Testis (tissue), 3 donors: ENCODE measurements around the gene IWS1. TPM values are rescaled to one million over a fixed set of nuclear protein-coding genes. Genes with fewer than 3 reads are reported as not detected.

ENCODE experiments used
- DNase-seq: peaks from one replicate; pipeline ENCODE4 v3.0.0-alpha.2; 2019
- H3K27ac ChIP-seq, 2 donors: fragments of 200-600 bp; sonication (generic); one replicate each; pipeline ENCODE4 v1.5.1; 2019
- H3K27me3 ChIP-seq: fragments of 200-600 bp; sonication (generic); one replicate; pipeline ENCODE4 v1.5.1; 2019
- H3K36me3 ChIP-seq: fragments of 200-600 bp; sonication (generic); one replicate; pipeline ENCODE4 v1.5.1; 2017; ENCODE audit warnings: low read depth; ENCODE audit errors: missing control alignments
- H3K4me1 ChIP-seq: fragments of 200-600 bp; sonication (generic); one replicate; pipeline ENCODE4 v1.5.1; 2019
- H3K4me3 ChIP-seq, 2 donors: fragments of 200-600 bp; sonication (generic); one replicate each; pipeline ENCODE4 v1.5.1; 2017 to 2019
- H3K9me3 ChIP-seq: fragments of 200-600 bp; sonication (generic); one replicate; pipeline ENCODE4 v1.5.1; 2017
- POLR2A ChIP-seq: fragments of 450-650 bp; IDR thresholded peaks from one replicate; pipeline ENCODE4 v1.6.1; 2017; ENCODE audit warnings: antibody characterized with exemption, mild to moderate bottlenecking, moderate library complexity
- WGBS, 2 donors: methylation state at CpG; one replicate each; pipeline ENCODE4 v1.1.5; 2018; 5-methylcytosine and 5-hydroxymethylcytosine counted together
- intact Hi-C: fragments of 100-400 bp; cut with DNase I; formaldehyde crosslinking; loops from one replicate; pipeline ENCODE4 v1.15.1; 2023; ENCODE audit warnings: low total_unique reads
- polyA plus RNA-seq: library from polyadenylated mRNA; stranded (reverse); fragments of 350-450 nt; fragmentation: Illumina TruSeq; extraction: RNeasy Lipid Tissue Mini Kit (QIAGEN cat#74804); gene quantifications from one replicate; pipeline ENCODE4 v1.2.3, GENCODE V29; 2014; ENCODE audit warnings: low read depth, low replicate concordance; ENCODE audit not compliant: insufficient read depth
- total RNA-seq, 2 donors: library from RNA; depleted of rRNA; stranded (reverse); fragments of >200 nt; gene quantifications; one replicate each; pipeline ENCODE4 v1.2.3, GENCODE V29; 2016
- TF ChIP-seq, protein P1 (sequence below), 3 experiments: fragments of 450-650 bp in 2 of 3; fragments of 200-600 bp in 1 of 3; sonication (generic) in 1 of 3; IDR thresholded peaks; one replicate each; pipeline ENCODE4 v1.5.1; 2016 to 2019; ENCODE audit warnings: antibody characterized with exemption in 3 of 3, mild to moderate bottlenecking in 2 of 3, moderate library complexity in 1 of 3

Gene IWS1
- total and polyA plus RNA-seq, 3 donors from 2014 or later: 33.7 to 52.7 (median 39.6) TPM

DNA sequence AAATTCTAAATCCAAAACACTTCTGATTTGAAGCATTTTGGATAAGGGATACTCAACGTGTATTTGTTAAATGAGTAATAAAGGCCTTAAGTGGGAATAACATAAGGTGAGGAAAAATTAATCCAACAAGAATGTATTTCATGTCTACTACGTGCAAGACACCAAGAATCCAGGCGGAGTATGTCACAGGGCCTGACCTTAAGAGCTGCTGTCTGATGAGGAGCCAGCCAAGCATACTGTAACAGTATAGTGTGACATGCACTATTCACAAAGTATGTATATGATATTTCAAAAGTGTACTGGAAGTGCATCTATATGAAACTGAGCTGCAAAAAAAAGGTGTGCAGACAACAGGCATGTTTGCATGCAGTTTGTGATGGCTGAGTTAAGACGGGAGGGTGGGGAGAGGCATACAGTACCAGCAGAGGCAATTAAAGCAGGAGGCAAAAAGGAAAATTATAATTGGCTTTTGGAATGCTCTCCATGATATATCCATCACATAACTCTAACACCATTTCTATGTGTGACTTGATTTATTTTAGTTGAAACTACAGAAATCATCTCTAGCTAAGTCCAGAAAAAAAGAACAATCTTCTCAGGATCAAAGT is 18.2 kb downstream of the IWS1 start:
- no peak for DNase-seq
- Histone ChIP-seq H3K9me3 (no peaks in the 10 kb centered on the region), H3K27ac (no peak overlapping the region), H3K27me3 (no peaks in the 10 kb centered on the region), H3K4me3 (no peak overlapping the region), H3K4me1 (peaks cover 22% of the 10 kb centered on the region), H3K36me3 (no peaks in the 10 kb centered on the region)
- intact Hi-C loops: no loop called here
- TF ChIP-seq, protein P1, sequence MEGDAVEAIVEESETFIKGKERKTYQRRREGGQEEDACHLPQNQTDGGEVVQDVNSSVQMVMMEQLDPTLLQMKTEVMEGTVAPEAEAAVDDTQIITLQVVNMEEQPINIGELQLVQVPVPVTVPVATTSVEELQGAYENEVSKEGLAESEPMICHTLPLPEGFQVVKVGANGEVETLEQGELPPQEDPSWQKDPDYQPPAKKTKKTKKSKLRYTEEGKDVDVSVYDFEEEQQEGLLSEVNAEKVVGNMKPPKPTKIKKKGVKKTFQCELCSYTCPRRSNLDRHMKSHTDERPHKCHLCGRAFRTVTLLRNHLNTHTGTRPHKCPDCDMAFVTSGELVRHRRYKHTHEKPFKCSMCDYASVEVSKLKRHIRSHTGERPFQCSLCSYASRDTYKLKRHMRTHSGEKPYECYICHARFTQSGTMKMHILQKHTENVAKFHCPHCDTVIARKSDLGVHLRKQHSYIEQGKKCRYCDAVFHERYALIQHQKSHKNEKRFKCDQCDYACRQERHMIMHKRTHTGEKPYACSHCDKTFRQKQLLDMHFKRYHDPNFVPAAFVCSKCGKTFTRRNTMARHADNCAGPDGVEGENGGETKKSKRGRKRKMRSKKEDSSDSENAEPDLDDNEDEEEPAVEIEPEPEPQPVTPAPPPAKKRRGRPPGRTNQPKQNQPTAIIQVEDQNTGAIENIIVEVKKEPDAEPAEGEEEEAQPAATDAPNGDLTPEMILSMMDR (IDR thresholded peaks at IDR 0.05): no peak
- no peak for TF ChIP-seq POLR2A
- WGBS, 2 donors: 74 to 82% methylated on average over 4 of the region's 4 CpGs

DNA sequence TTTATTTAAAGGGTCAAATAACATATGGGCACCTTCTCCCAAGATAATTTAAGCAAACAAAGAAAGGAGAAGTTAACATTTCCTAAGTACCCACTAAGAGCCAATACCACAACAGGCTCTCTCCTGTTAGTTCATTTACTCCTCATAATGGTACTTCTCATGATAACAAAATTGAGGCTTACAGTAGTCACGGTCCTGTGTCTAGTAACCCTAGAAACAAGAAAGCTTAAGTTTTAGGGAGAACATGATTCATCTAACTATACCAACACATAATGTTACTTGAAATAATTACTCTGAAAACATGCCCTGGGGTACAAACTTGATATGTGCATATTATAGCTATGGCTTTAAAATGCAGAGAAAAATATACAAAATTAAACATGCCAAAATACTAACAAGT is 19.8 kb downstream of the IWS1 start:
- Histone ChIP-seq H3K9me3 (no peaks in the 10 kb centered on the region), H3K36me3 (no peaks in the 10 kb centered on the region), H3K4me3 (no peak overlapping the region), H3K4me1 (peaks cover 22% of the 10 kb centered on the region), H3K27ac (no peak overlapping the region), H3K27me3 (no peaks in the 10 kb centered on the region)
- WGBS, 2 donors: 73 to 77% methylated on average over 1 of the region's 1 CpG
- no peak for DNase-seq
- TF ChIP-seq POLR2A: no peak
- TF ChIP-seq, protein P1 (IDR thresholded peaks at IDR 0.05): no peak
- intact Hi-C loops: no loop called here

DNA sequence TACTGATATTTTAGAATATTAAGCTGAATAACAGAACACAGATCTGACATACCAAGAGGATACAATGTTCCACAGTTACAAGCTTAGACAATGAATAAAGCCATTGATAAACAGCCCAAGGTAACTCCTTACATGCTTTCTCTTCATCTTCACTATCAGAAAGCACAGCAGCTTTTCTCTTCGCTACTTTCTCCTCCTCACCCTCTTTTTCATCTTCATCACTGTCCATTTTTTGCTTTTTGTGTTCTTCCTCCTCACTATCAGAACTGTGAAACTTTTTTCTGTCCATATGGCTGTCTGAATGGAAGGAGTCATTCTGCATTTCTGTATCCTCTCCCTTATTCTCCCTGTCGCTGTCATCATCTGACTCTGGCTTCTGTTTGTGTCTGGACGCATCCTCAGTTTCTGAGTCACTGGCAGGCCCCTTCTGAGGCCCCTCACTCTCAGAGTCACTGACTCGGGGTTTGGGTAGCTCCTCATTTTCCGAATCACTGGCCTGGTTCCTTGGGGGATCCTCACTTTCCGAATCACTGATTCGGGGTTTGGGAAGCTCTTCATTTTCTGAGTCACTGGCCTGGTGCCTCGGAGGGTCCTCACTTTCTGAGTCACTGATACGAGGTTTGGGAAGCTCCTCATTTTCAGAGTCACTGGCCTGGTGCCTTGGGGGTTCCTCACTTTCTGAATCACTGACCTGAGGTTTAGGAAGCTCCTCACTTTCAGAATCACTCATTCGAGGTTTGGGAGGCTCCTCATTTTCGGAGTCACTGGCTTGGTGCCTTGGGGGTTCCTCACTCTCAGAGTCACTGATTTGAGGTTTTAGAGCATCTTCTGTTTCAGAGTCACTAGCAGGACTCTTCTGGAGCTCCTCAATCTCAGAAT is 21.5 kb downstream of the IWS1 start:
- no peak for TF ChIP-seq POLR2A
- TF ChIP-seq, protein P1 (IDR thresholded peaks at IDR 0.05): no peak
- no peak overlapping the region for H3K4me3 ChIP-seq
- no peaks in the 10 kb centered on the region for H3K36me3 ChIP-seq
- 76 to 89% methylated on average over 10 to 11 of the region's 11 CpGs for whole genome bisulfite sequencing, 2 donors
- intact Hi-C loops: no loop called here
- DNase-seq: no peak
- peaks cover 22% of the 10 kb centered on the region for H3K4me1 ChIP-seq
- no peaks in the 10 kb centered on the region for H3K27me3 ChIP-seq
- no peaks in the 10 kb centered on the region for H3K9me3 ChIP-seq
- H3K27ac ChIP-seq: no peak overlapping the region

DNA sequence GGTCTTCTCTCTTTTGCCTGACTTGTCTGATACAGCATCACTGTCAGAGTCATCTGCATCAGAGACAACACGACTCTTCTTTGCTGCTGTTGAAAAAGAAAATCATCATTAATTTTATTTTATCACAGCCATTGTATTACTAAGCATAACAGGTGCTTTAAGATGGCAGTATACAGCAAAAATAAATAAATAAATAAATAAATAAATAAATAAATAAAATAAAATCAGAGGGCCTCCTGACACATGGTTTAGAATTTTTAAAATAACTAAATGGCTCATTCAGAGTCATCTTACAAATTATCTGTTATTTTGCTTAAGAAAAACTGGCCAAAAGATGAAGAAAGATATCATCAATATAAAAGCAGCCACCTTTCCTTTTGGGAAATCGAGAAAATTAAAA is 22.8 kb downstream of the IWS1 start:
- H3K4me1 ChIP-seq: peaks cover 15% of the 10 kb centered on the region
- no peak for TF ChIP-seq POLR2A
- TF ChIP-seq, protein P1 (IDR thresholded peaks at IDR 0.05): no peak

More for the DNA sequence above, 22.8 kb downstream of the IWS1 start:
- no peak for DNase-seq
- Histone ChIP-seq H3K36me3 (no peaks in the 10 kb centered on the region), H3K27ac (no peak overlapping the region), H3K27me3 (no peaks in the 10 kb centered on the region), H3K9me3 (no peaks in the 10 kb centered on the region), H3K4me3 (no peak overlapping the region)
- intact Hi-C loops: no loop called here
- WGBS, 2 donors: 93 to 95% methylated on average over 2 of the region's 2 CpGs
